HepG2 (cell line): ENCODE results near the gene RIMBP2. TPM values are rescaled to one million over a fixed set of nuclear protein-coding genes. Genes with fewer than 3 reads are reported as not detected.

Experiments
- ATAC-seq: fragments of 200-7000 bp; cut with Tn5 transposase; 3 replicates; pipeline ENCODE4 v1.9.1; 2020; ENCODE audit warnings: mild to moderate bottlenecking, moderate library complexity
- BruUV-seq: library from RNA; stranded (reverse); fragments of 400-500 nt; replicated peaks from 2 replicates; lab custom pipeline; 2021; lab: Mats Ljungman, UMichigan
- CTCF ChIA-PET: fragments of 300-600 bp; formaldehyde crosslinking; extraction: SDS; loops from one replicate; lab custom pipeline; 2021; ENCODE audit warnings: low total read pairs, inconsistent platforms, low intra/inter-chr PET ratio; lab: Yijun Ruan, JAX
- POLR2A ChIA-PET: fragments of 350-600 bp; sonication (Branson Sonifier 250); formaldehyde crosslinking; loops from one replicate; lab custom pipeline; 2020; ENCODE audit warnings: antibody characterized with exemption, inconsistent platforms; lab: Yijun Ruan, JAX
- DNase-seq: peaks from one replicate; pipeline ENCODE4 v3.0.0-alpha.2; 2015; ENCODE audit warnings: low spot score
- FAIRE-seq: peaks from 3 replicates; lab custom pipeline; 2011; peaks lifted over from hg19 to GRCh38; lab: Jason Lieb, UNC
- H2AFZ ChIP-seq: one replicate; pipeline ENCODE4 v1.6.1; 2011; ENCODE audit warnings: low read length, inconsistent platforms
- H3K27ac ChIP-seq: fragments of 300-600 bp; 3 replicates; pipeline ENCODE4 v1.8.0; 2011; ENCODE audit warnings: mixed run types, mild to moderate bottlenecking, mixed read lengths, low read length, inconsistent platforms; ENCODE audit not compliant: insufficient read depth; ENCODE audit errors: extremely low read length
- H3K27me3 ChIP-seq, 2 experiments: fragments of 200-600 bp in 1 of 2; 2 replicates in 1 of 2; 3 replicates in 1 of 2; pipeline versions ENCODE4 v1.6.0 to v1.8.0; 2011; ENCODE audit warnings: low read length in 2 of 2, mild to moderate bottlenecking in 2 of 2, moderate library complexity in 2 of 2, inconsistent platforms in 1 of 2; ENCODE audit not compliant: insufficient read depth in 2 of 2, control insufficient read depth in 1 of 2
- H3K36me3 ChIP-seq, 2 experiments: fragments of 200-600 bp in 1 of 2; replicated peaks in 1 of 2; 2 replicates in 1 of 2; 3 replicates in 1 of 2; pipeline versions ENCODE4 v1.5.1 to v1.8.0; 2011; ENCODE audit warnings: low read length in 2 of 2, inconsistent platforms in 1 of 2; ENCODE audit not compliant: insufficient read depth in 2 of 2, control insufficient read depth in 1 of 2
- H3K4me1 ChIP-seq: 2 replicates; pipeline ENCODE4 v1.5.1; 2012; ENCODE audit warnings: low read length, inconsistent platforms; ENCODE audit not compliant: insufficient read depth
- H3K4me2 ChIP-seq: 2 replicates; pipeline ENCODE4 v1.6.0; 2011; ENCODE audit warnings: low read depth, low read length, inconsistent platforms
- H3K4me3 ChIP-seq, 3 experiments: fragments of 200-600 bp in 1 of 3; sonication (generic), shearing (Covaris generic) in 1 of 3; replicated peaks in 1 of 3; 2 replicates each; pipeline ENCODE4 v1.5.1; 2011 to 2016; ENCODE audit warnings: low read length in 3 of 3, inconsistent platforms in 2 of 3, low read depth in 2 of 3, mild to moderate bottlenecking in 2 of 3, control low read depth in 1 of 3, mixed read lengths in 1 of 3; ENCODE audit not compliant: insufficient read depth in 1 of 3
- H3K79me2 ChIP-seq: one replicate; pipeline ENCODE4 v1.6.1; 2011; ENCODE audit warnings: low read length, inconsistent platforms; ENCODE audit not compliant: insufficient read depth
- H3K9ac ChIP-seq: 2 replicates; pipeline ENCODE4 v1.6.0; 2011; ENCODE audit warnings: mild to moderate bottlenecking, low read depth, low read length, inconsistent platforms; ENCODE audit not compliant: insufficient read depth
- H3K9me3 ChIP-seq: 2 replicates; pipeline ENCODE4 v1.5.1; 2012; ENCODE audit warnings: mild to moderate bottlenecking, low read length
- H4K20me1 ChIP-seq: 2 replicates; pipeline ENCODE4 v1.6.0; 2011; ENCODE audit warnings: inconsistent platforms, mild to moderate bottlenecking, low read length, moderate library complexity; ENCODE audit not compliant: insufficient read depth
- AHDC1 ChIP-seq: sonication (generic); formaldehyde crosslinking; IDR thresholded peaks from 2 replicates; pipeline ENCODE4 v1.5.1; 2020; ENCODE audit warnings: mild to moderate bottlenecking, missing genetic modification reagents, borderline replicate concordance
- FOXP1 ChIP-seq, 2 experiments: fragments of 450-650 bp in 1 of 2; IDR thresholded peaks; 2 replicates each; pipeline ENCODE4 v1.6.1; 2017 to 2018; ENCODE audit warnings: antibody characterized with exemption in 1 of 2
- GATAD2A ChIP-seq: IDR thresholded peaks from 2 replicates; pipeline ENCODE4 v1.6.1; 2016
- HOXA7 ChIP-seq: sonication (generic); formaldehyde crosslinking; IDR thresholded peaks from 2 replicates; pipeline ENCODE4 v1.8.1; 2022; ENCODE audit warnings: mild to moderate bottlenecking, missing genetic modification reagents, moderate library complexity
- MXD1 ChIP-seq: sonication (generic); formaldehyde crosslinking; IDR thresholded peaks from 2 replicates; pipeline ENCODE4 v1.4.0; 2020; ENCODE audit warnings: mild to moderate bottlenecking, missing genetic modification reagents
- NRL ChIP-seq: sonication (generic); formaldehyde crosslinking; IDR thresholded peaks from 2 replicates; pipeline ENCODE4 v1.5.0; 2020; ENCODE audit warnings: missing genetic modification reagents, mild to moderate bottlenecking, moderate library complexity, borderline replicate concordance
- SETDB1 ChIP-seq: sonication (generic); formaldehyde crosslinking; IDR thresholded peaks from 2 replicates; pipeline ENCODE4 v1.5.1; 2020; ENCODE audit warnings: missing genetic modification reagents, mild to moderate bottlenecking, borderline replicate concordance
- SRSF9 ChIP-seq: fragments of 200-400 bp; formaldehyde crosslinking; IDR thresholded peaks from 2 replicates; pipeline ENCODE4 v1.6.1; 2018; ENCODE audit warnings: borderline replicate concordance, mild to moderate bottlenecking, low read depth, low read length; ENCODE audit not compliant: insufficient read depth, poor library complexity, severe bottlenecking
- ZKSCAN5 ChIP-seq: sonication (generic); formaldehyde crosslinking; IDR thresholded peaks from 2 replicates; pipeline ENCODE4 v1.5.1; 2020; ENCODE audit warnings: mild to moderate bottlenecking, missing genetic modification reagents
- ZMAT3 ChIP-seq: sonication (generic); formaldehyde crosslinking; conservative IDR thresholded peaks from 2 replicates; pipeline ENCODE4 v1.7.0; 2021; ENCODE audit warnings: missing genetic modification reagents
- ZNF501 ChIP-seq: sonication (generic); formaldehyde crosslinking; IDR thresholded peaks from 2 replicates; pipeline ENCODE4 v1.5.1; 2020; ENCODE audit warnings: mild to moderate bottlenecking, moderate library complexity, missing genetic modification reagents
- ZNF746 ChIP-seq: sonication (generic); formaldehyde crosslinking; IDR thresholded peaks from 2 replicates; pipeline ENCODE4 v1.8.0; 2022; ENCODE audit warnings: mild to moderate bottlenecking, missing genetic modification reagents
- ZNF768 ChIP-seq: sonication (generic); formaldehyde crosslinking; IDR thresholded peaks from 2 replicates; pipeline ENCODE4 v1.4.0; 2020; ENCODE audit warnings: missing genetic modification reagents
- ZNF772 ChIP-seq: sonication (generic); formaldehyde crosslinking; IDR thresholded peaks from 2 replicates; pipeline ENCODE4 v1.5.0; 2020; ENCODE audit warnings: mild to moderate bottlenecking, missing genetic modification reagents
- WGBS: methylation state at CpG from one replicate; pipeline ENCODE4 v1.1.6; 2017; ENCODE audit warnings: low lambda C conversion rate; 5-methylcytosine and 5-hydroxymethylcytosine counted together
- in situ Hi-C: cut with HindIII; loops from 2 replicates; pipeline ENCODE4 v1.10.0; 2017; ENCODE audit warnings: low pct_unique_long_range_greater_than_20kb; ENCODE audit not compliant: extremely low pct_ligation_motif_present
- intact Hi-C: fragments of 100-400 bp; cut with micrococcal nuclease; formaldehyde crosslinking; loops from one replicate; pipeline ENCODE4 v1.10.0; 2022; ENCODE audit not compliant: unreplicated experiment
- polyA plus RNA-seq, 8 experiments: library from polyadenylated mRNA; depleted of rRNA in 3 of 8; stranded (reverse) in 7 of 8; unstranded in 1 of 8; fragments of >200 nt; fragmentation: Illumina TruSeq in 4 of 8; extraction: Trizol in 4 of 8; gene quantifications; 2 replicates each; pipeline versions ENCODE4 v1.2.1 to v1.2.3, GENCODE V29; 2011 to 2016; ENCODE audit warnings: low read depth in 4 of 8, missing spikeins in 1 of 8, mixed read lengths in 1 of 8; ENCODE audit not compliant: insufficient read depth in 1 of 8
- total RNA-seq, 5 experiments: library from RNA; depleted of rRNA; stranded (reverse); fragments of >200 nt; fragmentation: Illumina TruSeq; extraction: Trizol; gene quantifications; 2 replicates each; pipeline ENCODE4 v1.2.3, GENCODE V29; 2016; ENCODE audit warnings: low read depth in 1 of 5

Gene RIMBP2
- total and polyA plus RNA-seq, 2 of the 13 experiments (the other 11 are each of a cell fraction or from before 2014, with no cell fraction given), result 0.03 TPM; not detected in 1

- WGBS, result 0% methylated on average over 2 of the region's 6 CpGs
- Histone ChIP-seq H3K27me3 (peaks cover 0 to 11% of the 10 kb centered on the region in 2 experiments; a peak in 1 of 5 replicates), H4K20me1 (no peaks in the 10 kb centered on the region), H3K9me3 (no peaks in the 10 kb centered on the region), H3K9ac (no peak overlapping the region), H3K4me3 (no peak overlapping the region), H3K36me3 (no peaks in the 10 kb centered on the region), H3K27ac (no peak overlapping the region), H3K4me1 (no peaks in the 10 kb centered on the region), H3K79me2 (no peaks in the 10 kb centered on the region), H2AFZ (no peak overlapping the region), H3K4me2 (no peak overlapping the region)
- intact Hi-C loops (no loop called here), in situ Hi-C loops (no loop called here)
- no TSS peak for BruUV-seq
- ChIA-PET POLR2A (no interaction called here), CTCF (no interaction called here)
- no peak for FAIRE-seq
- TF ChIP-seq ZNF768, result peak; percentile 33; the same call in 1 of the 2 replicates
- no peak for TF ChIP-seq ZNF501 (CRISPR knock-in tag)
- no peak for DNase-seq
- no peak for ATAC-seq
Observed at GRCh38 chr12:130582286-130582685, 133.8 kb downstream of the RIMBP2 start.

GRCh38 chr12:130581782-130582181 is 134.3 kb downstream of the RIMBP2 start:
- Histone ChIP-seq H3K4me1 (no peaks in the 10 kb centered on the region), H3K4me2 (no peak overlapping the region), H3K9me3 (no peaks in the 10 kb centered on the region), H3K36me3 (no peaks in the 10 kb centered on the region), H4K20me1 (no peaks in the 10 kb centered on the region), H2AFZ (no peak overlapping the region), H3K79me2 (no peaks in the 10 kb centered on the region), H3K27ac (no peak overlapping the region), H3K9ac (no peak overlapping the region), H3K27me3 (peaks cover 0 to 16% of the 10 kb centered on the region in 2 experiments; a peak in 2 of 5 replicates), H3K4me3 (no peak overlapping the region)
- POLR2A ChIA-PET, result no interaction called here
- intact Hi-C loops (no loop called here), in situ Hi-C loops (no loop called here)
- under 1% methylated on average over 5 of the region's 5 CpGs for WGBS
- DNase-seq (no peak), ATAC-seq (no peak), FAIRE-seq (no peak)
- no TSS peak for BruUV-seq
- CTCF ChIA-PET, result no interaction called here
- no peak for TF ChIP-seq ZNF746 (CRISPR knock-in tag)
- no peak for TF ChIP-seq FOXP1 (IDR thresholded peaks at IDR 0.05)
- TF ChIP-seq FOXP1 (CRISPR knock-in tag; IDR thresholded peaks at IDR 0.05), result no peak
- TF ChIP-seq AHDC1, result no peak
- no peak for TF ChIP-seq SETDB1
- no peak for TF ChIP-seq NRL
- TF ChIP-seq ZNF772 (CRISPR knock-in tag), result no peak
- TF ChIP-seq HOXA7, result no peak
- TF ChIP-seq MXD1, result no peak
- no peak for TF ChIP-seq SRSF9
- TF ChIP-seq ZKSCAN5 (CRISPR knock-in tag), result no peak
- TF ChIP-seq GATAD2A (CRISPR knock-in tag), result no peak
- TF ChIP-seq ZMAT3 (CRISPR knock-in tag), result no peak
